DMS 273 treated with DMSO at 0.1 percent for 48 hours (cell line): ENCODE results near the gene IQSEC1.

Source experiments
- DNase-seq: peaks from one replicate; lab custom pipeline; 2025; lab: John Stamatoyannopoulos, UW

The IQSEC1 gene

DNA sequence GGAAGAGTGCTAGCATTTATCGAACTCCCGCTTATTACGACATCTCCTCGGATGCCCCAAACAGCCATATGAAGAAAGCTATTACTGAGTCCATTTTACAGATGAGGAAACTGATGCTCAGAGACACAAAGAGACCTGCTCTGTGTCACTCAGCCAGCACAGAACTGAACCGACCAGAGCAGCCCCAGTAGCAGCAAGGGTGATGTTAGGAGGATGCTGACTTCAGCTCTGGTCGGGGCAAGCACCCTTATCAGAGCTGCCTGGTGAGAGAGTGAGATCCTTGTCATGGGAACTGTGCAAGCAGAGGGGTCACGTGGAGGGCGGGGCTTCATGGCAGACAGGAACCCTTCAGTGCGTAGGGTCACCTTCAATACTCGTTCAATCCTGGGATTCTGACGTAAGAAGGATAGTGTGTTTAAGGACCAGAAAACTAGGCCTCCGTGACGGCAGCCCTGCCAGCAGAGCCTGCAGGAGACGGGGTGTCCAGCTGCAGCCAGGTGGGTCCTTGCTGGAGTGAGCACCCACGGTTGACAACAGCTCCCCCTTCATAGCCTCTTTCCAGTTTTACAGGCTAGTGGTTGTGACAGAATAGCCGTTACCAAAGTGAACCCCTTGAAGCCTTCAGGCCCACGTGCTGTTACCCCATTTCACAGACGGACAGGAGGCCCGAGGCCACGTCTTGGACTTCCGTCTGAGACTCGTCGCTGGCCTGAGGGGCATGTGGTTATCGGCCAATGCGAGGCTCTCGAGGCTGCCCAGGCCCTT lies 12.0 kb upstream of the IQSEC1 start:
- DNase-seq = no peak

DNA sequence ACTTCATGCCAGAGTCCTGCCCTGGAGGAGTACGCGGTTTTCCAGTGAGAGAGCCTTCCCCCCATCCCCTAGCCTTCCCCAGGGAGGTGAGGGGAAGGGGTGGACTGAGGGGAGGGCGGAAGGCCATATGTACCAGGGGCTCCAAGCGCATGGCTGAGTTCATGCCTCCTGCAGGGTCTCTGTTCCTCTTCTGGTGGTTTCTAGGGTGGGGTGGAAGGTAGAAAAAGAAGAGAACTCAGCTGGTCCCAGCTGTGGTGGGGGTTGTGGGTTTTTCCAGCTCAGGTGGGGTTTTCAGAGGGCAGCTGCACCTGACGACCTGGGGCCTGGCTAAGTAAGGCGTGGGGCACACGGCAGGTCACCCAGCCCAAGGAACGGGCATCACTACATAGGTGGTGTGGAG lies 10.7 kb upstream of the IQSEC1 start:
- DNase-seq = no peak

DNA sequence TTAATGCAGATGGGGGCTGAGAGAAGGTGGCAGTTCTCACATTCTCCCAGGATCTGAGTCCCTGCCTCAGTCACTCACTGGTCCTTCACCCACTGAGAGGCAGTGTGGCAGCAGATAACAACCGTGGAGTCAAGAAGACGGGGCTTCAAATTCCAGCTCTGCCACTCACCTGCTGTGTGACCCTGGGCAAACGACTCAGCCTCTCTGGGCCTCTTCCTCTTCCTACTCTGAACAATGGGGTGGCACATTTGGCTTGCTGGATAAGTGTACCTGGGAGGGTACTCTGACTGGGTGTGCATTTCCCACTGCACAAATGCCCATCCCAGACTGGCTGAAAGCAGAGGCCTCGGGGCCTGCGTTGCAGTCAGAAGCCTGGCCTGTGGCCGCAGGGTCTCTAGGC lies 10.0 kb upstream of the IQSEC1 start:
- DNase-seq = no peak

DNA sequence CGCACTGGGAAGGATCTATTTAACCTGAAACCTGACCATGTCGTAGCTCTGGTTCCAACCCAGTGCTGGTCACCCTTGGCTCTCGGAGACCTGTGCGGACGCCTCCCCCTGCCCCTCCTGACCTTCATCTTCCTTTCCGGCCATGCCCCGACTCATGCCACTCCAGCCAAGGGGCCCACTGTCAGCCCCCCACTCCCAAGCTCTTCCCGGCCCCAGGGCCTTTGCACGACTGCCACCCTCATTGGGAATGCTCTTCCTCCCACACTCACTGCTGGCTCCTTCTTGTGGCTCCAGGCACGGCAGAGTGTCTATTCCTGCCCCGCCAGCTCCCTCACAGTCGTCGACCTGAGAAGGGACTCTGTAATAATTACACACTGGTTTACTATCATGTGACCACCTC lies 9.4 kb upstream of the IQSEC1 start:
- DNase-seq = no peak

DNA sequence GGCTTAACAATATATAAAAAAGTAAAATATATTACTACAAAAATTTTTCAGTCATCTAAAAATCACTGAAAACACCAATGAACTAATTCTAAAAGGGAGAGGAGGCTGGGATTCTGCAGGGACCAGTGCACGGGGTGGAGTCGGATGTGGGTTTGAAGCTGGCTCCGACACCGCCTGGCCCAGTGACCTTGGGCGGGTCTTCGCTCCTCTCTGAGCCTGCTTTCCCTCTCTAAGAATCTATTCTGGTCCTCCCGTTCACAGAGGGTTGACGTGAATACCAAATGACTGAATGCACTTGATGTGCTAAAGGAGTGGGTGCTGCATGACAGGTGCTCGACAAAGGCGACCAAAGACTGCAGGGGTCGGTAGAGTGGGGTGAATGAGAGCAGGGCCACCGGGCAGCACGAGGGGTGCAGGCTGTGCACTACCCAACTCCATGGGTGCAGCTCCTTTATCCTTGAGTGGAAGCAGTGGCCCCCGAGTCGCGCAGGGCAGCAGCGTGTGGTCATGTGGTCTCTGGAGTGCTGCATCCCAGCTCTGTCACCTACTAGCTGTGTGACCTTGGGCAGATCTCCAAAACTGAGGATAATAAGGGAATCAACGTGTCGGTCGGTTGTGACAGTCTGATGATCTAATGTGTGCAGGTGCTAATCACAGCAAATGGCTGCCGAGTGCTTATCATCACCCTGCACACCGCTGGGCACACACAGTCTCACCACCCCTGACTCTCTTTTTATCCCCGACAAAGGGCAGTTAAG lies 8.6 kb upstream of the IQSEC1 start:
- no peak for DNase-seq

DNA sequence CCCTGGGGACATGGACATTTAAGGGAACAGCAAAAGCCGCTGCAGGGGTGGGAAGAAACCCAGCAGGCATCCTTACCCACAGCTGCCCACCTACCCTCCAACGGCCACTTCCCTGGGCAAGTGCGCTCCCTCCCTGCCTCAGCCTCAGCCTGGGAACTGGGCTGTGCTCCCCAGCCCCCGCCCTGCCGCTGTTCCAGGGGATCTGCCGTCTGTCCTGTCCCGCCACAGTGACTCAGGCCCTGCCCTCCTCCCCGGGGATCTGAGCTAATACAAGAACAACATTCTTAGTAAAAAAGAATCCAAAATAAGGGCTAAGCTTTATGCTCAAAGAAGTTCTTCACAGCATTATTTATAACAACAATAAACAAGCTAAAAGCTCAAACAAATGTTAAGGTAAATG lies 7.4 kb upstream of the IQSEC1 start:
- no peak for DNase-seq

DNA sequence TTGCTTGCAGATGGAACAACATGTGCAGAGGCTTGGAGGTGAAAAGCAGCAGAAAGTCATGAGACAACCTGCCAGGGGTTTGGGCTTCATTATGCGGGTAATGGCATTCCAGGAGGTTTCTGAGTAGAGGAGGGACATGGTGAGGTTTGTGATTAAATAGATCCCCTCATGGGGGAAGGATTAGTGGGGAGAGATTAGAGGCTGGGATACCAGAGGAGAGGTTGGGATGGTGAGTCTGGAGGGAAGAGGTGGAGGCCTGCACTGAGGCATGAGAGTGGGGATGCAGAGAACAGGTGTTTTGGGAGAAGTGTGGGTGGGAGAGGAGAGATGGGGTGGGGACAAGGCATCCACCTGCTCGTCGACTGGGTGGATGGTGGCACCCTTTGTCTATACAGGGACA lies 6.8 kb upstream of the IQSEC1 start:
- no peak for DNase-seq

DNA sequence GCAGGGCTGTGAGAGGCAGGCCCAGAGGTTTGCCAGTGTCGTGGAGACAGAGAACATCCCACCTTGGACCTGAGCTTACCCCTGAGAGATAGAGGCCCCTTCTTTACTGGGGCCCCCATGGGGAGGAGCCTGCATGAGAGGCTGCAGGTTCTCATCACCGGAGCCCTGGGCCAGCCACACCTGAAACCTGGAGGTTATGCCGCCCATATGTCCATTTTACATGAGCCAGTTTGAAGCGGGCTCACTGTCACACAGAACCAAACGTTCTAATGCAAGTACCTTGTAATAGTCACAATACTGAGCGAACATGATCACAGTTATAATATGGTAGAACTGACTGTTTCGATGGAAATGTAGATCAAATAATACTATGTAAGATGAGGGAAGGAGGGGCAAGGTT lies 6.3 kb upstream of the IQSEC1 start:
- no peak for DNase-seq

DNA sequence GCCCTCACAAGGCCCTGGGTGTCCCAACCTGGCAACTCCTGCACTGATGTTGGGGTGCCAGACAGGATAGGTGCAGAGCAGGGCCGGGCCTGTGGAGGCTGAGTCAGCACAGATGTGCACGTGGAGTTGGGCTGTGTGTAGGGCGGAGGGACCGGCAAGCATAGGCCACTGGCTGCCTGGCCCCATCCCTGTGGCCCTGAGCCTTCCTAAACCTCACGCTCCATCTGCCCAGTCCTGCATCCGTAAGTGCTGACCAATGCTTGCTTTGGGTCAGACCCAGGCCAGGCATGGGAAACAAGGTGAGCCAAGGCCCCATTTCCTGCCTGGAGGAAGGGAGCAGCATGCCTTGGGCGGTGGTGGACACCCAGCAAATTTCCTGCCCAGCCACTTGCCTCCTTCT lies 5.8 kb upstream of the IQSEC1 start:
- DNase-seq = no peak

DNA sequence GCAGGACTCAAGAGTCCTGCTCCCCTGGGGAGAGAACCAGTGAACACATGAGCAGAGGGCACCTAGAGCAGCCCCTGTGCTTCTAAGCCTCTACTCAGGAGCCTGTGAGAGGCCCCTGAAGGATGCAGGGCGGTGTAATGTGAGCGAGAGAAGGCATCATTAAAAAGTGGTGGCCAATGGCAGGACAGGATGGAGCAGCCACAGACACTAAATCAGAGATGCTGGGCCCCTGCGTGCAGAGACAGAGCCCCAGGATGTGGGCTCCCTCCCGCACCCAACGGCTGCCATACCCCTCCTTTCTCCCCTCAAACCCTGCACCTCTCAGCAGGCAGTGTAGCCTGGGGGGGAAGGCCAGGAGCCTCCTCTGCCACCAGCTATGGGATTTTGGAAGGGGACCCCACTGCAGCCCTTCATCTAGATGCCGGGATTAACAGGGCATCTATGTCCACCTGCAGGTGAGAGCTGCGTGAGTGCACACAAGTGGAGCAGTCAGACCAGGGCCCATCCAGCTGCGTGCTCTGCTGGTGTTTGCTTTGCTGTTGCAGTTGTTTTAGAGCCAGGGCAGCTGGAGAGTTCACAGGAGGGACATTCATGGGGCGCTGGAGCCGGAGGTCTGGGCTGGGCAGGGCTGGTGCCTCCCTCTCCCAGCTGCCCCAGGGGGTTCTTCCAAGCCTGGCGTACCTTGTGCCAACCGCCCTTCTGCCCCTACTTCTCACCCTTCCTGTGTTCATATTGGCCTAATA lies 5.1 kb upstream of the IQSEC1 start:
- no peak for DNase-seq

DNA sequence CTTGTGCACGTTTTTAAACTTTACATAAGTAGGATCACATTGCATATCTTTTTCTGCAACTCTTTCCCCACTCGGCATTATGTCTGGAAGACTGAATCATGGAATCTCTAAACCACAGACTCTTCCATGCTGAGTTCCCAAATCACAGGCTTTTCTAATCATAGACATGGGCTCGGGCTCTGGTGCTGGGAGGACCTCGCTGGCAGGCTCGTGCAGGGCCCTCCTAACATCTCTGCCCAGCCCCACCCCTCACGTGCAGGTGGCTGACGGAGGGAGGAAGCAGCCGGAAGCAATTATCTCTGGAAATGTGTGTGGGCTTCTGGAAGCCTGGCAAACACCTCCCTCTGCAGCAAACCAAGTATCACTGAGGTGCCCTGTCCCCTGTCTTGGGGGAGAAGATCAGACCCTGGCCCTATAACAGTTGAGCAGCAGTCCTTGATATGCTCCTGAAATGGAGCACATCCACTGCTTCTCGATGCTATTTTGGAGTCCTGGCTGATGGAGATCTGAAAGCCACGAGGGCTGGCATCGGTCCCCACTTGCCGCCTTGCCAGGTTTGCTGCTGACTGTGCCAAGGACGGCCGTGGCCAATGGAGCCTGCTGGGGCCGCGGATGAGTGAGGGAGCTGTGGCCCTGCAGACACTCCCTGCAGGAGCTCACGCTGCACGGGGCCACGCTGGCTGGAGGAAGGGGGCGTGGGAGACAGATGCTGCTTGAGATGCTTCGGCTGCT lies 4.4 kb upstream of the IQSEC1 start:
- no peak for DNase-seq

DNA sequence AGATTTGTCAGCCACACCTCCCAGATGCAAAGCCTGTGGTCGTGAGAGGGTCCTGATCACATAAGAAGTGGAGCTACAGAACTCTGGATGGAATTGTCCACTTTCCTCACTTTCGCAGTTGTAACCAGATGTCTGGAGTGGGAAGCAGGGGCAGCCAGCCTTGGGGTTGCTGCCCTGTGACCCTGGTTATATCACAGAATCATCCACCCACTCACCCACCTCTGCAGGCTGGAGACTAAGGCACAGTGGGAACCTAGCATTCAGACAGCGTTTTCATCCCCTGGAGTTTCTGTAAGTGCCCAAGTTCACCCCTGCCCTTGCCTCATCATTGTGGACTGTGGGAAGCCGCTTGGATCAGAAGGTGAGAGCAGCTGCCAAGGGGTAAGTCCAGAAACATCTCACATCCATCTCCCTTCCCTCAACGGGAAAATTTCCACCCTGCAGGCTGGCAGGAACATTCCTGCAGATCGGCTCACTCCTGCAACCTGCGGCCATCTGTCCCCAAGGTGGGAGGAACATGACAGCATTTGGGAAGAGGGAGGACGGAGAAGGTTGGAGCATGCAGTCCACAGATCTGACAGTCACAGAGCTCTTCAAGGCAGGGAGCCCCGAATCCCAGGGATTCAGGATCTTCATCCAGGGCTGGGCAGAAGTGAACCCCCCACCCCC lies 2.9 kb upstream of the IQSEC1 start:
- no peak for DNase-seq

DNA sequence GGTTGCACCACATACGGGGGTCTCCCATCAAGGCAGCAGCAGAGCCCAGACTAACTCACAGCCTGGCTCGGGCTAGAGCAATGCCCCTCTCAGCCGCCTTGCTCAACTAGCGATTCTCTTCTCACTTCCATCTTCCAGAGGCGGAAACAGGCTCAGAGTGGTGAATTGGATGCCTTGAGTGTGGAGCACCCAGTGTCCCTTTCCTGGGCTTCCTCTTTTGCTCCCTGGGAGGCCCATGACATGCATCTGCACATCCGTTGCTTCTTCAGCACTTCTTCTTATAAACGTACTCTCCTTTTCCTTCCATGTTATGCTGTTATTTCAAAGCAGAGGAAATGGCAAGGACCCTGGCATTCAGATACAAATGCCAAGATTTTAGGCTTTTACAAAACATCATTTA lies 2.1 kb upstream of the IQSEC1 start:
- no peak for DNase-seq

DNA sequence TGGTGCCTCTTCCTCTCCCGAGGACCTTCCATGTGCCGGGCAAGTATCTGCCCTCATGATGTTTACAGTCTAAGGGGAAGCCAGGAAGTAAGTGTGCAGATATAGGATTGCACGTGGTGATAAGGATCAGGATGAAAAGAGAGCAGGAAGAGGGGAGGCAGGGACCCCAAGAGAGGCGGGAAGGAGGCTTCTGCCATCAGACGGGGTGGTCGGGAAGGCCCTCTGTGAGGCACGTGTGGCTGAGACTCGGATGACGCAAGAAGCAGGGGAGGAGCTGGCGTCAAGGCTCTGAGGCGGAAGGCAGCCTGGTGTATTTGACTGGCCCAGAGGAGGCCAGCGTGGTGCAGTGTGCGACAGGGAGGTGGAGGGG lies 762 bp upstream of the IQSEC1 start:
- no peak for DNase-seq

DNA sequence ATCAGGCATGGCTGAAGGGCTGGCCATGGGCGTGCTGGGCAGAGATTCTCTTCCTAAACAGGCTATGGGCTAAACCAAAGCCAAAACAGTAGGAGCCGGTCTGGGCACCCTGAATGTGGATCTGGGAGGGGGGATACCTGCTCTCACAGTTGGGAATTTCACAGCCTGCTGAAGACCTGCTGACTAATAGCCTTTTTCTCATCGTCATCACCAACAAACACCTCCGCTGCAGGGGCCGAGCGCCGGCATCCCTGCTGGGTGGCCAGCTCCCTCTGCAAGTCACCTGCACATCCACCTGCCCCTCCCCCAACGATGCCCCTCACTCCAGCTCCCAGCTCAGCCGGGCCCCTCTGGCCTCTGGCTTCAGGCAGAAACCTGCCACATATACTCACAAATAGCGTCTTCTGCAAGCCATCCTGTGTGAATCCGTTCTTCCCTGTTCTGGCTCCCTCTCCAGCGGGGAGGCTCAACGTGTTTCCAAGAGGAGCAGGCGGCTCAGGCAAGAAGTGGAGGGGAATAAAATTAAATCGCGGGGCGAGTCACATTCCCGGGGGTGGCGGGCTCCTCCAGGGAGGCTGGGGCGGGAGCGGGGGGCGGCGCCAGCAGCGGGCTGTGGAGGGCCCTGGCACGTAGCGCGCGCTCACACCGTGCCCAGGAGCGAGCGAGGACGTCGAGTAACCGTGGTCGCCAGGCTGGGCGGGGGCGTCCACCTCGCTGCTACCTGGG lies 466 bp downstream of the IQSEC1 start:
- DNase-seq = no peak

DNA sequence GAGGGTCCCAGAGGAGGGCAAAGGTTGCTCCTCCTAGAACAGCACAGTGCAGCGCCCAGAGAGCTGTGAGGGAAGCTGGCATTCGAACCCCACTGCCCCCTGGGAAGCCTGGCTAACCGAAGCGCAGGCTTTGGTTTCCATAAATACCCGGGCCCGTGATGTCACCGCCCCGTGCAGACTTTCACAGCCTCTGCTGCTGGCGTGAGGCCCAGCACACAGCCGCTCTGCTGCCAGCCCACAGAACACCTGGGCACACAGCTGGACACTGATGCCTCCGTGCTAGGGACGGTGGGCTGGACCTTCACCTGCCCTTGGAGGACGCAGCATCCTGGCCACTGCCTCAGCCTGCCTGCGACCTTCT lies 1.0 kb downstream of the IQSEC1 start:
- peak; percentile 31 for DNase-seq

DNA sequence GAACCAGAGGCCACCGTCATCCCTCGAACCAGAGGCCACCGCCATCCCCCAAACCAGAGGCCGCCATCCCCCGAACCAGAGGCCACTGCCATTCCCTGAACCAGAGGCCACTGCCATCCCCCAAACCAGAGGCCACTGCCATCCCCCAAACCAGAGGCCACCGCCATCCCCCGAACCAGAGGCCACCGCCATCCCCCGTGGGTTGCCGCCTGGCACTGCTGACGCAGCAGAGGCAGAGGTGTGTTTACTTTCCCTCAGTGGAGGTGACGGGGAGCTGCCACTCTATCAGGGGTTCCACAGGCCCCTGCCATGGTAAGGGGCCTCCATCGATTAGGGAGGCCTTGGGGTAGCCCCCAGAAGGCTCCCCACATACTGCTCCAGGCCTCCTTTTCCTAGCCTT lies 1.5 kb downstream of the IQSEC1 start:
- DNase-seq = no peak

DNA sequence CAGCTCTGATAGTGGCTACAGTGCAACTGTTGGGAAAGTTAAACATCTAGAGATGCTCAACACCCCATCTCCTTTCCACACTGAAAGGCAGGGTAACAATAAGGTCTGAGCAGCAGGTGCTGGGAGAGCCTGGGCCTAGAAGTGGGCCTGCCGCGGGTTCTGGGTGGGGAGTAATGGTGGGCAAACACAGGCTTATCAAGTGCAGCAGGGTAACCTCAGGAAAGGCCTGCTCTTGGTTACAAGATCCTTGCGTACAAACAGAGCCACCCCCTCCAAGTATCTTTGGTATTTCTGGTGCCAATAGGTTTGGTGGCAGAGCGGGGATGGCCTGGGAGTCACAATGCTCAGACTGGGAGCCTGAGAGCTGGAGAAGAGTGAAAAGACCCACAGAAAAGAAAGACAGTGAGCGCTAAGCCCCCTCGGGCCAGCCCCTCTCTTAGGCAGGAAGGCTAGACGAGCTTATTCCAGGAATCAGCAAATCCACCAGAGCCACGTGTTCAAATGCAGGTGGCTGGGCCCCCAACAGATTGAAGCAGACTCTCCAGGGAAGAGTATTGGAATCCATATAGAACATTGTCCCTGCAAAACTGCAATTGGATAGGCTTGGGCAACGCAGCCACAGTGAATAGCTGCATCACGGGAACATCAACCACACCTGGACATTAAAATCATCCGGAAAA lies 2.7 kb downstream of the IQSEC1 start:
- no peak for DNase-seq

DNA sequence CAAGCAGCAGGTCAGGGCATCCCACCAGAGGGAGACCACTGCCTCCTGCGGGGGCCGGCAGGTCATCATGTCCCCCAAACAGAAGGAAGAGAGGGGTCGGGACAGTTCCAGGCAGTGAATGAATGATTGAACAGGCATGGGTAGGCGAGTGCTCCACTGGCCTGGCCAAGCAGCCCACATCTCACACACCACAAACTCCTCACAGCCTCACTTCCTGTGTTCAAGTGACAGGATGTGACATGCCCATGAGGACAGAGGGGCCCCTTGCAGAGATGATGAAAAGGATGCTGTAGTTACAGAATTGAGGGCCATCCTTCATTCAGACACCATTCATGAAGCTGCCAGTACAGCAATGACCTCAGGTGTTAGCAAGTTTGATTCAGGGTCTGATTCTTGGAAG lies 3.7 kb downstream of the IQSEC1 start:
- DNase-seq = no peak

DNA sequence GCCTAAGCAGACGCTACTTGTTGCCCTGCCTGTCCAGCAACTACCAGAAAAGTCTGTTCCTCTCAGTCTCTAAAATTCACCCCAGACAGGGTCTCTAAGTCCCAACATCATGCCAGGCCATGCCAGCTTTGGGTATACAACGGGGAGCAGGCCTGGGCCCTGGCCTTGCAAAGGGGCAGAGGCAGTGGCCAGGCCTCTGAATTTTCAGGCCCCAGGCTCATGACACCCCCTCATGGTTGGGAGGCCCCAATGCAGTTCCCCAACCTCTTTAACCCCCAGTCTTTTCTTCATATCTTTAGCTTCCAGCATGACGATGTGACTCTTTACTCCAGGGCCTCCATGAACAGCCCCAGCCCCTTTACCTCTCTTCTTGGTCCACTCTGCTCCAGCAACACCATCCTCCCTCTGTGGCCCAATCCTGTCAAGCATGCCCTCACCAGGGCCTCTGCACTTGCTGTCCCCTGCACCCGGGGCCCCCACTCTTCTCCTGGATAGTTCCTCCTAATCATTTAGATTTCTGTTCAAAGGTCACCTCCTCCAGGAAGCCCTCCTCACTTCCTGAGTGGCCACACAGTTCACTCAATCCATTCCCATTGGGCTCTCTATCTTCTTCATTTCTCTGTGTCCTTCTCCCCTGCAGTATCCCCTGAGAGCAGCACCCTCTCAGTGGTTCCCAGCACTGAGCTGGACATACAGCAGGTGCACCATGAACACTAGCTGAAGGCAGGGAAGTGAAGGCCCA lies 4.8 kb downstream of the IQSEC1 start:
- DNase-seq = no peak
